GM19025 (cell line): ENCODE measurements around the gene SMO.

Experiments used
- ATAC-seq: cut with Tn5 transposase; IDR thresholded peaks from one replicate; pipeline ENCODE4 v1.9.1; 2021; ENCODE audit warnings: mild to moderate bottlenecking, low read depth, moderate library complexity; ENCODE audit not compliant: unreplicated experiment

Gene SMO

GRCh38 chr7:129188372-129188891 lies at the start of gene SMO:
SMO (plus strand) TSS chr7:129188633; CDS start chr7:129189152, 519 bp downstream.
- no peak for ATAC-seq

- no peak for ATAC-seq
These were observed 44.7 kb upstream of the SMO start for GRCh38 chr7:129143724-129144094.

GRCh38 chr7:129144095-129144833 lies 44.2 kb upstream of the SMO start, which contains the start of gene TSPAN33:
TSPAN33 (plus strand) TSS chr7:129144707; CDS start chr7:129144981, 274 bp downstream.
- ATAC-seq, result peak; percentile 60

- peak; percentile 5 for ATAC-seq
These were observed 43.4 kb upstream of the SMO start for GRCh38 chr7:129144834-129145668.

- peak; percentile 64 for ATAC-seq
These were observed 42.0 kb upstream of the SMO start for GRCh38 chr7:129146237-129146979.

- ATAC-seq, result no peak
These were observed 40.7 kb upstream of the SMO start for GRCh38 chr7:129147731-129148130.

GRCh38 chr7:129149511-129149910 lies 38.9 kb upstream of the SMO start:
- ATAC-seq, result no peak

GRCh38 chr7:129150199-129150996 lies 38.0 kb upstream of the SMO start:
- no peak for ATAC-seq

GRCh38 chr7:129157651-129158050 lies 30.8 kb upstream of the SMO start:
- ATAC-seq, result no peak

- no peak for ATAC-seq
These were observed 28.9 kb upstream of the SMO start for GRCh38 chr7:129159539-129159938.

GRCh38 chr7:129160161-129160905 lies 28.1 kb upstream of the SMO start:
- no peak for ATAC-seq

- ATAC-seq, result no peak
These were observed 26.8 kb upstream of the SMO start for GRCh38 chr7:129161524-129162225.

GRCh38 chr7:129162732-129163131 lies 25.7 kb upstream of the SMO start:
- ATAC-seq, result no peak

- ATAC-seq, result no peak
These were observed 24.4 kb upstream of the SMO start for GRCh38 chr7:129163875-129164544.

- peak; percentile 49 for ATAC-seq
These were observed 21.7 kb upstream of the SMO start for GRCh38 chr7:129166745-129167144.

- ATAC-seq, result no peak
These were observed 20.6 kb upstream of the SMO start for GRCh38 chr7:129167817-129168216.

- ATAC-seq, result no peak
These were observed 20.0 kb upstream of the SMO start for GRCh38 chr7:129168231-129169021.
